Panc1 (cell line): ENCODE data around the gene WDR48.

Source experiments
- REST ChIP-seq, 2 experiments: IDR thresholded peaks; 2 replicates each; pipeline ENCODE4 v1.6.1; 2011 to 2012; ENCODE audit warnings: low read depth in 2 of 2, control low read depth in 1 of 2, low read length in 1 of 2, mild to moderate bottlenecking in 1 of 2, moderate library complexity in 1 of 2; ENCODE audit not compliant: insufficient read depth in 1 of 2
- TF ChIP-seq, protein P1 (sequence below): fragments of 450-650 bp; IDR thresholded peaks from 2 replicates; pipeline ENCODE4 v1.5.1; 2017; ENCODE audit warnings: mild to moderate bottlenecking

DNA sequence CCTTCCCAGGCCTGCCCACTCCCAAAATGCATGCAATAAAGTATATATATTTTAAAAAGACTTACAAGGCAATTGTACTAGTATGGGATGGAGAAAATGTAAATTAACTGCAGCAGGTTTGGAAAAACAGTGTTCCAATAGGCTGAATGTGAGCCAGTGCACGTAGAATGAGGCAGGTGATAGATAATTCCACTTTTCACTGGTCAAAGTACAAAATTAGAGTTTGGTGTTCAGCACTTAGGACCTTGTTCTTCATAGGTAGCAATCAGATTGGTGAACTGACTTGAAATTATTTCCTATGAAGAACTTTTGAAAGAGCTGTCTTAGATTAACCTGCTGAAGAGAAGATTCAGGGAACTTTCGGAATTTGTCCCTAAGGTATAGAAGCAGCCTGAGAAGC, 1.9 kb downstream of the WDR48 start:
- TF ChIP-seq, protein P1, sequence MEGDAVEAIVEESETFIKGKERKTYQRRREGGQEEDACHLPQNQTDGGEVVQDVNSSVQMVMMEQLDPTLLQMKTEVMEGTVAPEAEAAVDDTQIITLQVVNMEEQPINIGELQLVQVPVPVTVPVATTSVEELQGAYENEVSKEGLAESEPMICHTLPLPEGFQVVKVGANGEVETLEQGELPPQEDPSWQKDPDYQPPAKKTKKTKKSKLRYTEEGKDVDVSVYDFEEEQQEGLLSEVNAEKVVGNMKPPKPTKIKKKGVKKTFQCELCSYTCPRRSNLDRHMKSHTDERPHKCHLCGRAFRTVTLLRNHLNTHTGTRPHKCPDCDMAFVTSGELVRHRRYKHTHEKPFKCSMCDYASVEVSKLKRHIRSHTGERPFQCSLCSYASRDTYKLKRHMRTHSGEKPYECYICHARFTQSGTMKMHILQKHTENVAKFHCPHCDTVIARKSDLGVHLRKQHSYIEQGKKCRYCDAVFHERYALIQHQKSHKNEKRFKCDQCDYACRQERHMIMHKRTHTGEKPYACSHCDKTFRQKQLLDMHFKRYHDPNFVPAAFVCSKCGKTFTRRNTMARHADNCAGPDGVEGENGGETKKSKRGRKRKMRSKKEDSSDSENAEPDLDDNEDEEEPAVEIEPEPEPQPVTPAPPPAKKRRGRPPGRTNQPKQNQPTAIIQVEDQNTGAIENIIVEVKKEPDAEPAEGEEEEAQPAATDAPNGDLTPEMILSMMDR, result no peak
- no peak for TF ChIP-seq REST (IDR thresholded peaks at IDR 0.05; ENCODE audit: insufficient read depth in 1 of 2, low read depth in 2 of 2, low read length in 1 of 2)
